ENCODE results near the gene CFAP221. TPM values are rescaled to one million over a fixed set of nuclear protein-coding genes. Genes with fewer than 3 reads are reported as not detected.

The CFAP221 gene
- total RNA-seq, 1 experiment from 2014 or later = 0.20 TPM

DNA sequence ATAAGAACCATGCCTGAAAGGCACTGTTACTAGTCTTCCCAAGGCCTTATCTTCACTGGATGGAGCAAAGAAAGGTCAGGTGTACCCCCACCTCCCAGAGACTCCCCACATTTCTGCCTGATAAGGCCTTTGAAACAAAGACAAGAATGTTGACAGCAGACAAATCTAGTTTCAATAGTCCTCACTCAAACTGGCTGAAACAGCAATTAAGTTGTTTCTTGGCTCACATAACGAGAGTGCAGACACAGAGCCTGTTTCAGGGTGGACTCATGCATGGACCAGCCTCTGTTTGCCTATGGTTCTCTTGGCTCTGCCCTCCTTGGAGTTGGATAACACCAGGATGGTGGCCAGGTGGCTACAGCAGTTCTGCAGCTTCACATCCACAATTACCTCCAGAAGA lies 7.5 kb upstream of the CFAP221 start:
- H2BK120ac ChIP-seq (ENCODE audit: low read depth, low read length, poor library complexity, severe bottlenecking) = no peak overlapping the region
- no peak overlapping the region for H3K14ac ChIP-seq (ENCODE audit: insufficient read depth, low read length)
- no peak overlapping the region for H2AFZ ChIP-seq (ENCODE audit: low read length)
- Mint-ChIP-seq H3K27ac (no peak overlapping the region), H3K36me3 (ENCODE audit: insufficient read depth in 1 of 3, low read depth in 3 of 3) (peaks cover 3 to 12% (median 4%) of the 10 kb centered on the region in 3 experiments; a peak in 6 of 7 replicates), H3K27me3 (ENCODE audit: low read depth) (no peaks in the 10 kb centered on the region; the same call in none of the 2 replicates), H3K4me1 (peaks cover 10 to 13% of the 10 kb centered on the region in 2 experiments), H3K4me3 (no peak overlapping the region), H3K9me3 (peaks cover 11 to 13% of the 10 kb centered on the region in 2 experiments)
- no peak overlapping the region for H3K56ac ChIP-seq (ENCODE audit: insufficient read length, low read depth, low read length)
- no peak overlapping the region for H4K91ac ChIP-seq (ENCODE audit: insufficient read length, low read depth, low read length)
- H3K9ac ChIP-seq (ENCODE audit: extremely low read depth, insufficient read length, low read length) = no peak overlapping the region
- no peaks in the 10 kb centered on the region for H3K23me2 ChIP-seq (ENCODE audit: insufficient read length, low read depth, low read length, poor library complexity, severe bottlenecking)
- no peak overlapping the region for H3K4me2 ChIP-seq (ENCODE audit: insufficient read depth, insufficient read length, low read length)
- no peaks in the 10 kb centered on the region for H4K20me1 ChIP-seq (ENCODE audit: control insufficient read depth, insufficient read depth, insufficient read length)
- no peak overlapping the region for H2BK20ac ChIP-seq (ENCODE audit: low read depth, low read length, poor library complexity, severe bottlenecking)
- WGBS (ENCODE audit: extremely low coverage, insufficient read length, low lambda C conversion rate) = no CpG with 5 or more reads among the region's 1 CpG
- no peak overlapping the region for H2AK5ac ChIP-seq (ENCODE audit: insufficient read length, low read length)
- H3K4ac ChIP-seq (ENCODE audit: low read depth, low read length) = no peak overlapping the region
- no peak overlapping the region for H2BK5ac ChIP-seq (ENCODE audit: insufficient read length, low read length)
- H2BK12ac ChIP-seq (ENCODE audit: insufficient read length, low read depth, low read length) = no peak overlapping the region
- H2BK15ac ChIP-seq (ENCODE audit: low read depth, low read length) = no peak overlapping the region
- H3K27me3 ChIP-seq (ENCODE audit: insufficient read depth, low read length) = no peaks in the 10 kb centered on the region
- no peak overlapping the region for H3K27ac ChIP-seq (ENCODE audit: insufficient read length, low read depth, low read length)
- no peaks in the 10 kb centered on the region for H3K9me3 ChIP-seq (ENCODE audit: control insufficient read depth, low read depth, low read length)
- DNase-seq = no peak
- no peaks in the 10 kb centered on the region for H3K79me2 ChIP-seq (ENCODE audit: insufficient read depth, low read length)
- H3T11ph ChIP-seq (ENCODE audit: low read length) = no peak overlapping the region
- H3K23ac ChIP-seq (ENCODE audit: insufficient read length, low read depth, low read length) = no peak overlapping the region
- TF ChIP-seq, protein P1, sequence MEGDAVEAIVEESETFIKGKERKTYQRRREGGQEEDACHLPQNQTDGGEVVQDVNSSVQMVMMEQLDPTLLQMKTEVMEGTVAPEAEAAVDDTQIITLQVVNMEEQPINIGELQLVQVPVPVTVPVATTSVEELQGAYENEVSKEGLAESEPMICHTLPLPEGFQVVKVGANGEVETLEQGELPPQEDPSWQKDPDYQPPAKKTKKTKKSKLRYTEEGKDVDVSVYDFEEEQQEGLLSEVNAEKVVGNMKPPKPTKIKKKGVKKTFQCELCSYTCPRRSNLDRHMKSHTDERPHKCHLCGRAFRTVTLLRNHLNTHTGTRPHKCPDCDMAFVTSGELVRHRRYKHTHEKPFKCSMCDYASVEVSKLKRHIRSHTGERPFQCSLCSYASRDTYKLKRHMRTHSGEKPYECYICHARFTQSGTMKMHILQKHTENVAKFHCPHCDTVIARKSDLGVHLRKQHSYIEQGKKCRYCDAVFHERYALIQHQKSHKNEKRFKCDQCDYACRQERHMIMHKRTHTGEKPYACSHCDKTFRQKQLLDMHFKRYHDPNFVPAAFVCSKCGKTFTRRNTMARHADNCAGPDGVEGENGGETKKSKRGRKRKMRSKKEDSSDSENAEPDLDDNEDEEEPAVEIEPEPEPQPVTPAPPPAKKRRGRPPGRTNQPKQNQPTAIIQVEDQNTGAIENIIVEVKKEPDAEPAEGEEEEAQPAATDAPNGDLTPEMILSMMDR (conservative IDR thresholded peaks at IDR 0.05) = no peak
- no peak overlapping the region for H4K5ac ChIP-seq (ENCODE audit: insufficient read length, low read depth, low read length)
- H3K18ac ChIP-seq (ENCODE audit: insufficient read length, low read depth, low read length) = no peak overlapping the region
- H3K79me1 ChIP-seq (ENCODE audit: insufficient read depth, low read depth, low read length, poor library complexity, severe bottlenecking) = no peaks in the 10 kb centered on the region
- no peak overlapping the region for H4K8ac ChIP-seq (replicated peaks; ENCODE audit: insufficient read length, low read depth, low read length)
- H3K4me1 ChIP-seq (ENCODE audit: insufficient read depth, low read length) = no peaks in the 10 kb centered on the region

Measured in H9 (cell line).